Adipocyte (in vitro differentiated cells): Measurements from ENCODE around the gene ANKRD13D.

Experiments
- DNase-seq: peaks from one replicate; pipeline ENCODE4 v3.0.0-alpha.2; 2015; ENCODE audit warnings: low read depth
- H3K27me3 ChIP-seq: replicated peaks from 2 replicates; pipeline ENCODE4 v1.7.0; 2013; ENCODE audit warnings: mild to moderate bottlenecking, low read length, moderate library complexity; ENCODE audit not compliant: control insufficient read depth, insufficient read depth
- H3K36me3 ChIP-seq: 2 replicates; pipeline ENCODE4 v1.7.0; 2013; ENCODE audit warnings: low read length, mild to moderate bottlenecking, moderate library complexity; ENCODE audit not compliant: control insufficient read depth, insufficient read depth, severe bottlenecking
- H3K4me1 ChIP-seq: 2 replicates; pipeline ENCODE4 v1.7.0; 2013; ENCODE audit warnings: mild to moderate bottlenecking, low read length, moderate library complexity; ENCODE audit not compliant: control insufficient read depth, insufficient read depth
- H3K4me3 ChIP-seq: 2 replicates; pipeline ENCODE4 v1.7.0; 2013; ENCODE audit warnings: mild to moderate bottlenecking, low read length, moderate library complexity
- H3K9ac ChIP-seq: 2 replicates; pipeline ENCODE4 v1.7.0; 2013; ENCODE audit warnings: mild to moderate bottlenecking, low read length, moderate library complexity
- H3K9me3 ChIP-seq: 2 replicates; pipeline ENCODE4 v1.7.0; 2013; ENCODE audit warnings: mild to moderate bottlenecking, low read length, moderate library complexity; ENCODE audit not compliant: control insufficient read depth

ANKRD13D gene

DNA sequence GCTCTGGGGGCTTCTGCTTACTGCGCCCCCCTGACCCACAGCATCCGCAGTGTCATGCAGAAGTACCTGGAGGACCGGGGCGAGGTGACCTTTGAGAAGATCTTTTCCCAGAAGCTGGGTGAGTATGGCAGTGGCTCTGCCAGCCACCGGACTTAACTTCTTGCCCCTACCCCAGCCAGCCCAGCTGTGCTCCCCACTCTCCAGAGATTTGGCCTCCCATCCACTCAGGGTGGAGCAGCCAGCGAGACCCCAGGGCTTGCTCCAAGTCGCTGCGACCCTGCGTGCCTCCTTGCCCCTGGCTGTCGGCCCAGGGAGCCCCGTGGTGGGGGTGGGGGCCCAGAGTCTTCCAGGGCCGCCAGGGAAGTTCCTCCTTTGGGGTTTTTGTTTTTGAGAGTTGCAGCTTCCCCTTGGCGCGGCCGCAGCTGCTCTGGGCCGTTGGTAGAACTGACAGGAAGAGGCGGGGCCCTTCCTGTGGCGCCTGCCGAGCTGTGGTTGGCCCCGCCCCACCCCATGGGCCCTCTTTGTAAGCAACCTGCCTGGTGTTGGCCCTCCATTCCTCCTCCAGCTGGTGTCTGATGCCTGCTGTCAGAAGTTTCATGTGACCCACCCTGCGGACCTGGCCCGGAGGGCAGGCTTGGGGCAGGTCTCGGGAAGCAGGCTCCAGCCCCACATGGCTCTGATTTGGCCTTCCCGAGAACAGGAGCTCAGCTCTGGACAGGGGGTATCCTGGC lies 11.7 kb upstream of the ANKRD13D start:
- no peaks in the 10 kb centered on the region for H3K27me3 ChIP-seq
- peak overlapping the region; percentile 89 for H3K9ac ChIP-seq
- no peak for DNase-seq
- peak overlapping the region; percentile 78 for H3K4me3 ChIP-seq
- no peaks in the 10 kb centered on the region for H3K9me3 ChIP-seq
- H3K36me3 ChIP-seq: peaks cover 33% of the 10 kb centered on the region
- peaks cover 31% of the 10 kb centered on the region for H3K4me1 ChIP-seq

DNA sequence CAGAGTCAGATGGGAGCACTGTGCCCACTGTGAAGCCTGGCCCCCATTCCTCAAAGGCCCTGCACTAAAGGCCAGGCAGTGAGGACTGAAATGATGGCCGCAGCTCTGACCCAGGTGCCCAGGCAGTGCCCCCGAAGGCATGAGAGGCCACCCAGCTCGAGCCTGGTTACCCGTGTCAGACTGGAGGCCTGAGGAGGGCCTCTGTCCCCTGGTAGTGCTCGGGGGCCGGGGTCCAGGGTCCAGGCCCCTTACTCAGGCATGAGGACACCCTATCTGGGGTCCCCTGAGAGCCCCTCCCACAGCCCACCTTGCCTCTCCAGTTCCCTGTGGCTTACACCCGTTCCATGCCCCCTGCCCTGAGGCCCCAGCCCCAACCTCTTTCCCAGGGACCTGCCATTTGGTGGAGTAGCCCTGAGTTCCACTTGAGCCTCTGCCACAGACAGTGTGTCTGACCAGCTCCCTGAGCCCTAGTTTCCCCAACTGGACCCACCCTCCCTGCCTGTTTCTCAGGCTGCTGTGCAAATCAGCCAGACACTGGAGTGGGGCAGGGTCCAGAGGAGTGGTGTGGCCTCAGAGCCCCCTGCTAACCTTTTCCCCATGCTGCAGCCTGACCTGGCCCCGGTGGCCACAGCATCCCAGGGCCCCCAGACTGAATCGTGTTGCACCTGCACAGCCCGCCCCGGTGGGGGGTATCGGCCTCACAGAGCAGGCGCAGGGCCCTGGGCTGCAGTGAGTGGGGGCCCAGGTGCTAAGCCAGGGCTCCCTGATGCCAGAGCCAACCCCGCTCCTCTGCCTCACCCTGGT lies 10.8 kb upstream of the ANKRD13D start:
- no peak overlapping the region for H3K4me3 ChIP-seq
- peaks cover 22% of the 10 kb centered on the region for H3K4me1 ChIP-seq
- no peaks in the 10 kb centered on the region for H3K9me3 ChIP-seq
- no peak for DNase-seq
- peaks cover 42% of the 10 kb centered on the region for H3K36me3 ChIP-seq
- H3K9ac ChIP-seq: peak overlapping the region; percentile 89
- H3K27me3 ChIP-seq: no peaks in the 10 kb centered on the region

DNA sequence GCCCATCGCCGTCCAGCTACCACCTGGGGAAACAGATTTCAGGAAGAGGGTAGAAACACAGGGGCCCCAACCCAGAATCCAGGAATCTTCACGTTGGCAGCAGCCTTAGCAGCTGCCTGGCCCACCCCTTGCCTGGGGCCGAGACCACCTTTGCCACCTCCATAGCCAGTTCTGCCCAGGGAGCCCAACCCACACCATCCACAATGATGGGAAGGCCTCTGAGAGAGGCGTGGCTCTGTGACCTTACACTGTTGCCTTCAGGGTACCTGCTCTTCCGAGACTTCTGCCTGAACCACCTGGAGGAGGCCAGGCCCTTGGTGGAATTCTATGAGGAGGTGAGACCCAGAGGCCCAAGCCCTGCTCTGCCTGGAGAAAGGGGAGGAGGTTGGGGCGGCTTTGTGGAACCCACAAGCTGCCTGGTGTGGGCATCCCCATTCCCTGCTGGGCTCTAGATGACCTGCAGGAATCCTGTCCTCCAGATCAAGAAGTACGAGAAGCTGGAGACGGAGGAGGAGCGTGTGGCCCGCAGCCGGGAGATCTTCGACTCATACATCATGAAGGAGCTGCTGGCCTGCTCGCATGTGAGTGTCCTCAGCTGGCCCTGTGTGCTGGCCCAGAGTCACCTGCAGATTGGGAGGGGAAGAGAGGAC lies 10.0 kb upstream of the ANKRD13D start:
- no peak for DNase-seq
- Histone ChIP-seq H3K9ac (peak overlapping the region; percentile 20), H3K9me3 (no peaks in the 10 kb centered on the region), H3K27me3 (no peaks in the 10 kb centered on the region), H3K4me1 (peaks cover 21% of the 10 kb centered on the region), H3K36me3 (peaks cover 49% of the 10 kb centered on the region), H3K4me3 (no peak overlapping the region)

DNA sequence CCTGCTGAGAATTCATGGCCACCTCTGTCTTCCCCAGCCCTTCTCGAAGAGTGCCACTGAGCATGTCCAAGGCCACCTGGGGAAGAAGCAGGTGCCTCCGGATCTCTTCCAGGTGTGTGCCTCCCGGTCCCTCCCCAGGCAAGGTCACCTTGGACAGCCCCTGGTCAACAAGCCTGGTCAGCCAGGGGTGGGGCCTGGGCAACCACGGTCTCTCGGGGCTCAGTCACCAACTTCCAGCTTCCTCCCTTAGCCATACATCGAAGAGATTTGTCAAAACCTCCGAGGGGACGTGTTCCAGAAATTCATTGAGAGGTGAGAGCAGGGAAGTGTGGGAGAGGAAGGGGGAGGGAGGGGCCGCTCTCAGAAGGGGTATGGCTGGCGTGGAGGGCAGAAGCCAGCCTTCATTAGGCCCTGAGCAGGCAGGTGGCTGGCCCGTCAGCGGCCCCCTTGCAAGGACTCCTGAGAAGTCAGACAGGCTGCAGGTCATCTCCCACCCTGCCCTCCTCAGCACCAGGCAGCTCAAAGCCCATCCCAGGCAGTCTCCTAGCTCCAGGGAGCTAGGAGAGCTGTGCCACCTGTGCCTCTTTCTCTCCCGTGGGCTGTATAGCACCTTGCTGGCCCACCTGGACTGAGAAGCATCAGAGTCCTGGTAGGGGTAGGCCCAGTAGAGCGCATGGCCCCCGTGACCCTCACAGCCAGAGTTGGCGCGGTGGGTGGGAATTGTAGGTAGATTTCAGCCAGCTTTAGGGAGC lies 9.3 kb upstream of the ANKRD13D start:
- no peak overlapping the region for H3K4me3 ChIP-seq
- H3K4me1 ChIP-seq: peaks cover 21% of the 10 kb centered on the region
- H3K9me3 ChIP-seq: no peaks in the 10 kb centered on the region
- peaks cover 56% of the 10 kb centered on the region for H3K36me3 ChIP-seq
- H3K9ac ChIP-seq: no peak overlapping the region
- DNase-seq: no peak
- H3K27me3 ChIP-seq: no peaks in the 10 kb centered on the region

DNA sequence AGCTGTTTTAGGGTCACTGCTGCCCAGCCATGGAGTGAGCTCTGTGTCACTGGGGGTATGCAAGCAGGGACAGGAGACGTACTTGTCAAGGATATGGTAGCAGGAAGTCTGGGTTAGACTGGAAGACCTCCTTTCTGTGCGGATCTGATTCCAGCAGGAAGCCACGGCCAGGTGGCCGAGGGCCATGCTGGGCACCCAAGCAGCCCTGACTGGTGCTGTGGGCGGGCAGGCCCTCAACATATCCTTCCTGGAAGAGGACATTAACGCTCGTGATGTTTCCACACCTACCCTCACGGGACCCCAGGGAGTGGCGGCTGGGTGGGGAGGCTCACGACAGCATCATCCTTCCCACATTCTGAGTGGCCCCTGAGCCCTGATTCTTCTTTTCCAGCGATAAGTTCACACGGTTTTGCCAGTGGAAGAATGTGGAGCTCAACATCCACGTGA lies 8.7 kb upstream of the ANKRD13D start:
- no peaks in the 10 kb centered on the region for H3K27me3 ChIP-seq
- H3K4me3 ChIP-seq: no peak overlapping the region
- no peaks in the 10 kb centered on the region for H3K9me3 ChIP-seq
- H3K9ac ChIP-seq: no peak overlapping the region
- DNase-seq: no peak
- peaks cover 21% of the 10 kb centered on the region for H3K4me1 ChIP-seq
- H3K36me3 ChIP-seq: peaks cover 61% of the 10 kb centered on the region

DNA sequence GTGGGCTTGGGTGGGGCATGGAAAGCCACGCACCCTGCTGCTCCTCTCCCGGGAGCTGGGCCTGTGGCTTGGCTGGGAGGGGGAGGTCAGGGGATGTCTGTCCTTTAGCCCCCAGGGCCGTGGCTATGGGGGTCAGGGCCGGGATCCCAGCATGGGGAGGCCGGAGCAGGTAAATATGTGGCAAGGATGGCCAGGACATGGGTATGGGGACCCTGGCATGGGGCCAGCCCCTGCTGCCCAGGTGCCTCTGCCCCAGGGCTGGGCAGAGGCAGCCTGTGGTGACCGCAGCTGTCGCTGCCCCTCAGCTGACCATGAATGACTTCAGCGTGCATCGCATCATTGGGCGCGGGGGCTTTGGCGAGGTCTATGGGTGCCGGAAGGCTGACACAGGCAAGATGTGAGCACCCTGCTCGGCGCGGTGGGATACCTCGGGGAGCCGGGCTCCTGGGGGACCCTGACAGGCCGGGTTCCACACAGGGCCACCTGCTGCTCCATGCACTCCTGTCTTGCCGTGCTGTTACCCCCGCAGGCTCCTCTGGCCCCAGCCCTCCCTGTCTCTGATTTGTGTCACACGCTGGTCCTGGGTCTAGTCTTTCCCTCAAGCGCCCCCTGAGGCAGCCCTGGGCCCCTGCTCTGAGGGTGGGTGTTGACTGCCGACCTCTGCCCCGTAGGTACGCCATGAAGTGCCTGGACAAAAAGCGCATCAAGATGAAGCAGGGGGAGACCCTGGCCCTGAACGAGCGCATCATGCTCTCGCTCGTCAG lies 8.1 kb upstream of the ANKRD13D start:
- H3K9ac ChIP-seq: no peak overlapping the region
- H3K4me1 ChIP-seq: peaks cover 21% of the 10 kb centered on the region
- H3K36me3 ChIP-seq: peaks cover 67% of the 10 kb centered on the region
- no peak for DNase-seq
- H3K4me3 ChIP-seq: no peak overlapping the region
- H3K9me3 ChIP-seq: no peaks in the 10 kb centered on the region
- no peaks in the 10 kb centered on the region for H3K27me3 ChIP-seq

DNA sequence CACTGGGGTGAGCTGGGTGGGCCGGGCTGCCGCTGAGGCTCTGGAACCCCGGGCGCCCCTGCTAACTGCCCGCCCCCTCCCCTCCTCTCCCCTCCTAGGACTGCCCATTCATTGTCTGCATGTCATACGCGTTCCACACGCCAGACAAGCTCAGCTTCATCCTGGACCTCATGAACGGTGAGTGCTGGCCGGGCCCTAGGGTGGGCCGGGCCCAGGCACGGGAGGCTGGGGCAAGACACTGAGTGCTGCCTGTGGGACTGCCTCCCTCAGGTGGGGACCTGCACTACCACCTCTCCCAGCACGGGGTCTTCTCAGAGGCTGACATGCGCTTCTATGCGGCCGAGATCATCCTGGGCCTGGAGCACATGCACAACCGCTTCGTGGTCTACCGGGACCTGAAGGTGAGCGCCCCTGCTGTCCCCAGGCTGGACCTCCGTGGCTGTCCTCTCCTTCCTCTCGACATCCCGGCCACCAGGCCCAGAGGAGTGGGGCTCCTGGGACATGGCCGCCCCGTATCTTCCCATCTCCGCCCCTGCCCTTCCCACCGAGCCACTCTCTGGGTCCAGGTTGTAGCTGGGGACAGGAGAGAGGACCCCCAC lies 7.5 kb upstream of the ANKRD13D start:
- Histone ChIP-seq H3K9me3 (no peaks in the 10 kb centered on the region), H3K4me1 (peaks cover 18% of the 10 kb centered on the region), H3K27me3 (no peaks in the 10 kb centered on the region), H3K9ac (no peak overlapping the region), H3K4me3 (no peak overlapping the region), H3K36me3 (peaks cover 67% of the 10 kb centered on the region)
- no peak for DNase-seq

DNA sequence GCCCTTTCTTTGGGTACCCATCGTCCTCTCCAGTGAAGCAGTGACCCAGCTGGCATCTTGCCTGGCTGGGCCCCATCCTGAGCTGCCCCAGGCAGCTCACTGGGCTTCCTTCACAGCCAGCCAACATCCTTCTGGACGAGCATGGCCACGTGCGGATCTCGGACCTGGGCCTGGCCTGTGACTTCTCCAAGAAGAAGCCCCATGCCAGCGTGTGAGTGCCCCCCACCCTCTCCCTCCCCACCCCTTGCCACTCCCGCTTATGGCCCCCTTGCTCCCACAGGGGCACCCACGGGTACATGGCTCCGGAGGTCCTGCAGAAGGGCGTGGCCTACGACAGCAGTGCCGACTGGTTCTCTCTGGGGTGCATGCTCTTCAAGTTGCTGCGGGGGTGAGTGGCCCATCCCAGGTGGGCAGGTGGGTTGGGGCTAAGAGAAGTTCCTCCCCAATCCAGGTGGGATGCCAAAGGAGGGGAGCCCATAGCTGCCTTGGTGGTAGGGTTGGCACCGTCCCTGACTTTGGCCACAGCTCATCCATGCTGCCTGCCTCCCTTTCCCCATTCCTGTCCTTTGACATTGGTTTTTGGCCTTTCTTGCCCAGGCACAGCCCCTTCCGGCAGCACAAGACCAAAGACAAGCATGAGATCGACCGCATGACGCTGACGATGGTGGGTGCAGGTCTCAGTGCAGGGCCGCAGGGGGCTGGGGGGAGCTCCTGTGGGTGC lies 6.8 kb upstream of the ANKRD13D start:
- no peak overlapping the region for H3K4me3 ChIP-seq
- H3K9ac ChIP-seq: no peak overlapping the region
- no peaks in the 10 kb centered on the region for H3K27me3 ChIP-seq
- no peaks in the 10 kb centered on the region for H3K9me3 ChIP-seq
- peaks cover 73% of the 10 kb centered on the region for H3K36me3 ChIP-seq
- peaks cover 12% of the 10 kb centered on the region for H3K4me1 ChIP-seq
- no peak for DNase-seq

DNA sequence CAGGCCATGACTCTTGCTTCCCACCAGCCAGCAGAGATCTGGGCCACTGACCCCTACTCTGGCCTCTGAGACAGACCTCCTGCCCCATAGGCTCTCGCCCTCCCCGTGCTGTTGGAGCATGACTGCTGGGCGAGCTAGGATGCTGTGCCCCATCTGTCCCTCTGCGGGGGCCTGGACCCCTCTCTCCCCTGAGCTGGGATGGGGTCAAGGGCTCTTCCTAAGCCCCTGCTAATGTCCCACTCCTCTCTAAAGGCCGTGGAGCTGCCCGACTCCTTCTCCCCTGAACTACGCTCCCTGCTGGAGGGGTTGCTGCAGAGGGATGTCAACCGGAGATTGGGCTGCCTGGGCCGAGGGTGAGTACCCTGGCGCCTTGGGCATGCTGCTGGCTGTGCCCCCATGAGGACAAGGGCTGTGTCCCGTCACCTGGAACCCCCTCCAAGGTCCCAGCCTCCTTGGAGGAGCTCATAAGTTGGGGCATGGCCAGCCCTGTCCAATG lies 6.2 kb upstream of the ANKRD13D start:
- no peak for DNase-seq
- Histone ChIP-seq H3K9ac (no peak overlapping the region), H3K9me3 (no peaks in the 10 kb centered on the region), H3K36me3 (peaks cover 73% of the 10 kb centered on the region), H3K4me1 (peaks cover 9% of the 10 kb centered on the region), H3K27me3 (no peaks in the 10 kb centered on the region), H3K4me3 (no peak overlapping the region)
